ENCODE data around the gene TRIM54. TPM values are rescaled to one million over a fixed set of nuclear protein-coding genes. Genes with fewer than 3 reads are reported as not detected.

TRIM54 gene
- total and polyA plus RNA-seq, 9 of the 15 experiments (the other 6 are each of a cell fraction or from before 2014, with no cell fraction given): not detected

DNA sequence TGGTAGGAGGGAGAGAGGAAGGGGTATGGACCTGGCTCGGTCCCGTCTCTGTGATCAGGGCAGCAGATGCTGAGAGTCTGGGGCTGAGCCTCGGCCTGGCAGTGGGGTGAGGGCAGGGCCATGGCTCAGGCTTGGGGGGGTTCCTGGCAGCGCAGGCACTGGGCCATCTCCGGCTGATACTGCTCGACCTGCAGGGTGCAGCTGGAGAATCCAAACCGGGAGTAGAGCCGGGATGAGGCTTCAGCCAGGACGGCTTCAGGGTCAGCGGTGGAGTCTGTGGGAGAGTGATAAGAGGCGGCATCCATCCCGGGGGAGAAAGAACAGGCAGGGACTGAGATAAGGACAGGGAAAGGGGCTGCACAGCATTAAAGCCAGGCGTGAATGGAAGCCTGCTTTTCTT is 27.0 kb upstream of the TRIM54 start (continued):
- TF ChIP-seq, protein P1, sequence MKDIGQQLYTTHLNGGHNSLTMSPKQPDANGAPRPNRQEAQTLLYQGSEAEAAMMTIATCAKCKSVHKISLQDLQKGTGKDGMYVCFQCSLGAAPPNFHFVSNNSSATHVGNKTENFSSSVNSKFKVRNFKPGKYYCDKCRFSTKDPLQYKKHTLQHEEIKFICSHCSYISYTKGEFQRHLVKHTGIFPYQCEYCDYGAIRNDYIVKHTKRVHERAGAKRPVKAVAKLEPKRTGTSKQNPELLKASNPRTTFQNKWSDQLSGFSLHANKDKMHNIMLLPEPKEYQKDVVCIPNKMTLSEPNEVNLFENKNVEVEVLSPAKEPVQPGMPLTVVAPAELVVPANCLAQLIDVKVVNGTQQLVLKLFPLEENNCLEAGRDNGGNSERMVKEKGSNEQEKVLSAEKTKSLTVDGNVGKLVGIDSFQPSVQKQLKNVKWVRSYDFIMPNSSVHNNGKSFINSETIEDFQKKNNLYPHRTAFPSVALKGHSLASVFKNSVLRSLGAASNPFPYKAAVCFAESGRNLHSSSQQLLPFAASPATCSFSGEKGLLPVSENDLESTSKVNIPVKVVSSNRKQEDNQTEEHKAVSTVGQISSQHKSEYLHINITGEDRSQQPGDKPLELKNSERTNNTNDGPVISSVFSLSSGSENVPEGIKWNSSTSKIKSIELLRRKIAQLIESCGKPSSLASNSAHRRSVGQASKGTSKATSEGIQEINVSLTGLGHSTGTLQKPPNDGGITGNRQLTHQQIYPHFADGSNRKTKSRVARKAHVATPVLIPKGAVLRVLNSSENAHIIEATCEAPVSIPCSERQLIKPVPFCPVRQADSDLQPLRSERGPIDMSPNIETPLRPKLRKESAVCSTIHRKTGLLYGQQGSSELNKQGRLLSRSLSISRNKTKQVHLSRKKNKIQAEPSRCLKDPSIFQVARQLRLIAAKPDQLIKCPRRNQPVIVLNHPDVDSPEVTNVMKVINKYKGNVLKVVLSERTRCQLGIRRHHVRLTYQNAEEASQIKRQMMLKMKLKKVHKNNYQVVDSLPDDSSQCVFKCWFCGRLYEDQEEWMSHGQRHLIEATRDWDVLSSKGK (CRISPR knock-in tag; IDR thresholded peaks at IDR 0.05): no peak
- TF ChIP-seq, protein P2, sequence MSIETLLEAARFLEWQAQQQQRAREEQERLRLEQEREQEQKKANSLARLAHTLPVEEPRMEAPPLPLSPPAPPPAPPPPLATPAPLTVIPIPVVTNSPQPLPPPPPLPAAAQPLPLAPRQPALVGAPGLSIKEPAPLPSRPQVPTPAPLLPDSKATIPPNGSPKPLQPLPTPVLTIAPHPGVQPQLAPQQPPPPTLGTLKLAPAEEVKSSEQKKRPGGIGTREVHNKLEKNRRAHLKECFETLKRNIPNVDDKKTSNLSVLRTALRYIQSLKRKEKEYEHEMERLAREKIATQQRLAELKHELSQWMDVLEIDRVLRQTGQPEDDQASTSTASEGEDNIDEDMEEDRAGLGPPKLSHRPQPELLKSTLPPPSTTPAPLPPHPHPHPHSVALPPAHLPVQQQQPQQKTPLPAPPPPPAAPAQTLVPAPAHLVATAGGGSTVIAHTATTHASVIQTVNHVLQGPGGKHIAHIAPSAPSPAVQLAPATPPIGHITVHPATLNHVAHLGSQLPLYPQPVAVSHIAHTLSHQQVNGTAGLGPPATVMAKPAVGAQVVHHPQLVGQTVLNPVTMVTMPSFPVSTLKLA (conservative IDR thresholded peaks at IDR 0.05): no peak
- TF ChIP-seq ZNF239 (CRISPR knock-in tag; IDR thresholded peaks at IDR 0.05): no peak
- no peak for TF ChIP-seq MYBL2 (IDR thresholded peaks at IDR 0.05; ENCODE audit: low read depth)
- TF ChIP-seq MYBL2 (CRISPR knock-in tag; IDR thresholded peaks at IDR 0.05; ENCODE audit: borderline replicate concordance): no peak
- no peak for TF ChIP-seq MAFG (tag; conservative IDR thresholded peaks at IDR 0.05)
- peak; percentile 77 for TF ChIP-seq MTA2 (IDR thresholded peaks at IDR 0.05; ENCODE audit: low read depth)
- TF ChIP-seq ZNF586 (CRISPR knock-in tag; conservative IDR thresholded peaks at IDR 0.05): no peak
- TF ChIP-seq, protein P3, sequence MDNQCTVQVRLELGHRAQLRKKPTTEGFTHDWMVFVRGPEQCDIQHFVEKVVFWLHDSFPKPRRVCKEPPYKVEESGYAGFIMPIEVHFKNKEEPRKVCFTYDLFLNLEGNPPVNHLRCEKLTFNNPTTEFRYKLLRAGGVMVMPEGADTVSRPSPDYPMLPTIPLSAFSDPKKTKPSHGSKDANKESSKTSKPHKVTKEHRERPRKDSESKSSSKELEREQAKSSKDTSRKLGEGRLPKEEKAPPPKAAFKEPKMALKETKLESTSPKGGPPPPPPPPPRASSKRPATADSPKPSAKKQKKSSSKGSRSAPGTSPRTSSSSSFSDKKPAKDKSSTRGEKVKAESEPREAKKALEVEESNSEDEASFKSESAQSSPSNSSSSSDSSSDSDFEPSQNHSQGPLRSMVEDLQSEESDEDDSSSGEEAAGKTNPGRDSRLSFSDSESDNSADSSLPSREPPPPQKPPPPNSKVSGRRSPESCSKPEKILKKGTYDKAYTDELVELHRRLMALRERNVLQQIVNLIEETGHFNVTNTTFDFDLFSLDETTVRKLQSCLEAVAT (IDR thresholded peaks at IDR 0.05): no peak
